HepG2 (cell line): ENCODE data around the gene ADORA3.

Source experiments
- CTCF ChIP-seq: sonication (generic); formaldehyde crosslinking; IDR thresholded peaks from 2 replicates; pipeline ENCODE4 v1.5.0; 2020; ENCODE audit warnings: mild to moderate bottlenecking, missing genetic modification reagents, moderate library complexity
- FOXA1 ChIP-seq, 2 experiments: fragments of 450-650 bp in 1 of 2; sonication (generic) in 1 of 2; formaldehyde crosslinking in 1 of 2; IDR thresholded peaks; 2 replicates each; pipeline versions ENCODE4 v1.4.0 to v1.6.1; 2016 to 2020; ENCODE audit warnings: missing genetic modification reagents in 1 of 2

DNA sequence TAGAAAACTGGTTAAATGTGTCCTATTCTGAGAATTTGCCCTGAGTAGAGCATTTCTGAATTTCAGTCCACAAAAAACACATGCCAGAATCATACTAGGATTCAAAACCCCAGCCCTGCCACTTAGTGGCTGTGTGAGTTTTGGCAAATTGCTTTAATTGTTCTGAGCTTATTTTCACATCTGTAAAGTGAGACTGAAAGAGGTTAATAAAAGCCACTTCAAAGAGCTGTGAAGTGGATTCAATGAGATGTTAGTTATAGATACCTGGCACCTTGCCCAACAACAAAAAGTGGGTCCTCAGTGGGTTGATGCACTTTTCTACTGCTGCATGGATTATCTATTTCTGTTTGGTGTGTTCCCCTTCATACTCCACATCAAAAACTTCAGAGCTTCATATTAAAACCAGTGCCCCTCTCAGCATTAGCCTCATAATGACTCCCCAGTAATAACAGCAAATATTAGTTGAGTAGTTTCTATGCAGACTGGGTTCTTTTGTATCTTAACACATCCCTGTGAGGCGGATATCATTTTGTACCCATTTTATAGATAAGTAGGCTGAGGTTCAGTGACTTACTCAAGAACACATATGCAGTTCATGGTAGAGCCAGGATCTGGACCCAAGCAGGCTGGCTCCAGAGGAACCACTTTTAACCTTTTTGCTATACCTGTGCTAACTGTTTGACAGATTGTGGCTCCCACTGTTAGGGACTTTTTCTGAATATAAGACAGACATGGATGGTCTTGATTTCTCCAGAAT is 14.2 kb upstream of the ADORA3 start:
- TF ChIP-seq CTCF (CRISPR knock-in tag) (no peak), FOXA1 (IDR thresholded peaks at IDR 0.05) (no peak), FOXA1 (CRISPR knock-in tag; IDR thresholded peaks at IDR 0.05) (no peak)
